ENCODE measurements around the gene ARHGAP4.

ARHGAP4 gene

DNA sequence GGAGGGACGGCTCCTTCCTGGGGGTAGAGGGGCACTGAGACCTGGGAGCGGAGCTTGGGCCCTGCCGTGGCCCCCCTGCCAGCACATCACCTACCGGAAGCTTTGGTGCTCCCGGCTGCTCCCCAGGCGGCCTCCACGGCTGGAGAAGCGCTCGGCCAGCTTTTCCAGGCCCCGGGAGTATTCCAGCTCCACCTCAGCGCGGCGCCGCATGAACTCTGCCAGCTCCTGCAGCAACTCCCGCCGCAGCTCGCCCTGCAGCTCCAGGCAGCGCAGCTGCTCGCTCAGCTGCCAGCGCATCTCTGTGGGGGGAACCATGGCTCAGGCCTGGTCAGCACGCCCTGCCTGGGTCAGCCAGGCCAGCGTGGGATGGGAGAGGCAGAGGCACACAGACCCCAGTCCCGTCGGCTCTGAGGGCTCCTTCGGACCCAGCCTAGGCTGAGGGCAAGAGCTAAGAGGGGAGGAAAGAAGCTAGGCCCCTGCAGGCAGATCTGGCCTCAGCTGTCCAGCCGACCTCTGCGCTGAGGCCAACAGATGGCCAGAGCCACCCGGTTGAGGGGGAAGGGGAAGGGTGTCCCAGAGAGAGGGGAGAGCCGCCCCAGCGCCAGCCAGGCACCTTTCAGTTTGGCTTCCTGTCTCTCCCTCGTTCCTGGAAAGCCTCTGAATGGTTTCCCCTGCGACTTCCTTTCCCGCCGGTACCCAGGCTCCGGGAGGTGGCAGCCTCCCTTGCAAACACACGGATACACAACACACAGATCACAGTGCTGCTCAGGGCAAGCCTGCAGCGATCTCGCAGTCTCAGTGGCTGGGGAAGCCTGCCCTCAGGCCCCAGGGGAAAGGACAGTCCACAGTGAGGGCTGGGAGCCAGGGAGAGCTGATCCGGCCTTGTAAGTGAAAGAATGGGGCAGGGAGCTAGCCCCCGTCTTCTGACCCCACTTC, 4.3 kb downstream of the ARHGAP4 start:
- Histone ChIP-seq H3K4me3 (ENCODE audit: low read length) (no peak overlapping the region), H3K4me1 (ENCODE audit: control insufficient read depth, insufficient read depth, low read length) (peaks cover 15% of the 10 kb centered on the region), H3K9me3 (ENCODE audit: control insufficient read depth, low read length) (no peaks in the 10 kb centered on the region), H3K9ac (ENCODE audit: low read length) (no peak overlapping the region), H3K27me3 (replicated peaks; ENCODE audit: control insufficient read depth, insufficient read depth, low read length) (peaks cover 35% of the 10 kb centered on the region), H3K36me3 (ENCODE audit: control insufficient read depth, insufficient read depth, low read length, severe bottlenecking) (no peaks in the 10 kb centered on the region)
- no peak for DNase-seq (ENCODE audit: low read depth)

DNA sequence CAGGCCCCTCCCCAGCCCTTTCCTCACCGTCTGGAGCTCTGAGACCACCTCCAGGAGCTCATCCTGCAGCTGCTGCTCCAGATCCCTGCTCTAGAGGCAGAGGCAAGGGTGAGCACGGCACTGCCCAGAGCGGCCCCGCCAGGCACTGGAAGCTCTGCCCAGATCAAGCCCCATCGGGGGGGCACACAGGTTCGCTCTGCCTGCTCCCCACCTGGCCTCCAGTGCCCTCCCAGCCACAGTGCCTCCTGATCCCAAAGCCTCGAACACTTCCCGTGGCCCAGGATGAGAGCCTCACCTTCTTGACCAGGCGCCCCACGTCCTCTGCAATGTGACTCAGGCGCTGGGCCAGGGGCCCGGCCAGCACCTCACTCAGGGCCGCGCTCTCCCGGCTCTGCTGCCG, 5.0 kb downstream of the ARHGAP4 start:
- H3K4me1 ChIP-seq (ENCODE audit: control insufficient read depth, insufficient read depth, low read length) = peaks cover 12% of the 10 kb centered on the region
- H3K9ac ChIP-seq (ENCODE audit: low read length) = no peak overlapping the region
- H3K27me3 ChIP-seq (replicated peaks; ENCODE audit: control insufficient read depth, insufficient read depth, low read length) = peaks cover 35% of the 10 kb centered on the region
- DNase-seq (ENCODE audit: low read depth) = no peak
- no peaks in the 10 kb centered on the region for H3K9me3 ChIP-seq (ENCODE audit: control insufficient read depth, low read length)
- H3K4me3 ChIP-seq (ENCODE audit: low read length) = no peak overlapping the region
- no peaks in the 10 kb centered on the region for H3K36me3 ChIP-seq (ENCODE audit: control insufficient read depth, insufficient read depth, low read length, severe bottlenecking)

- peaks cover 12% of the 10 kb centered on the region for H3K4me1 ChIP-seq (ENCODE audit: control insufficient read depth, insufficient read depth, low read length)
- no peaks in the 10 kb centered on the region for H3K9me3 ChIP-seq (ENCODE audit: control insufficient read depth, low read length)
- H3K36me3 ChIP-seq (ENCODE audit: control insufficient read depth, insufficient read depth, low read length, severe bottlenecking) = no peaks in the 10 kb centered on the region
- H3K27me3 ChIP-seq (replicated peaks; ENCODE audit: control insufficient read depth, insufficient read depth, low read length) = peaks cover 35% of the 10 kb centered on the region
- DNase-seq (ENCODE audit: low read depth) = no peak
- no peak overlapping the region for H3K4me3 ChIP-seq (ENCODE audit: low read length)
- no peak overlapping the region for H3K9ac ChIP-seq (ENCODE audit: low read length)
These were observed 5.5 kb downstream of the ARHGAP4 start for GRCh38 chrX:153920546-153920945.

DNA sequence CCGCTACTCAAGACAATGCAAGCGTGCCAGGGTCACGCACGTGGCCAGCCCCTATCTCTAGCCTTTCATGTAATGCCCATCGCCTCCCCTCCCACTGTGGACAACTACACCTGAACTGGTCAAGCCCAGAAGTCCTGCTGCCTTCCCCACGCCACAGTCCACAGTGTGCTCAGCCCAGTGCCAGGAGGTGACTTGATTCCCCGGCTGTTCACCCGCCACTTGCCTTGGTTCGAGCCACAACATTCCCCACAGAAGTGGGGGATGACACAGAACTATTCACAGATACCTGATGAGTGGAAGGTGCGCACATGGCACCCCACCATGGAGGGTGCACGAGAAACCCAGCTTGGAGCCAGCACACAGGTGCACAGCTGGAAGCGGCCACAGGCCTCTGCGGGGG, 6.8 kb downstream of the ARHGAP4 start:
- peaks cover 39% of the 10 kb centered on the region for H3K27me3 ChIP-seq (replicated peaks; ENCODE audit: control insufficient read depth, insufficient read depth, low read length)
- H3K4me1 ChIP-seq (ENCODE audit: control insufficient read depth, insufficient read depth, low read length) = peaks cover 6% of the 10 kb centered on the region
- H3K9ac ChIP-seq (ENCODE audit: low read length) = no peak overlapping the region
- no peak overlapping the region for H3K4me3 ChIP-seq (ENCODE audit: low read length)
- no peaks in the 10 kb centered on the region for H3K9me3 ChIP-seq (ENCODE audit: control insufficient read depth, low read length)
- no peaks in the 10 kb centered on the region for H3K36me3 ChIP-seq (ENCODE audit: control insufficient read depth, insufficient read depth, low read length, severe bottlenecking)
- DNase-seq (ENCODE audit: low read depth) = no peak

GRCh38 chrX:153917869-153918268, 8.2 kb downstream of the ARHGAP4 start:
- Histone ChIP-seq H3K4me3 (ENCODE audit: low read length) (no peak overlapping the region), H3K9ac (ENCODE audit: low read length) (no peak overlapping the region), H3K9me3 (ENCODE audit: control insufficient read depth, low read length) (no peaks in the 10 kb centered on the region), H3K4me1 (ENCODE audit: control insufficient read depth, insufficient read depth, low read length) (no peaks in the 10 kb centered on the region), H3K27me3 (replicated peaks; ENCODE audit: control insufficient read depth, insufficient read depth, low read length) (peaks cover 47% of the 10 kb centered on the region), H3K36me3 (ENCODE audit: control insufficient read depth, insufficient read depth, low read length, severe bottlenecking) (no peaks in the 10 kb centered on the region)
- DNase-seq (ENCODE audit: low read depth) = no peak

DNA sequence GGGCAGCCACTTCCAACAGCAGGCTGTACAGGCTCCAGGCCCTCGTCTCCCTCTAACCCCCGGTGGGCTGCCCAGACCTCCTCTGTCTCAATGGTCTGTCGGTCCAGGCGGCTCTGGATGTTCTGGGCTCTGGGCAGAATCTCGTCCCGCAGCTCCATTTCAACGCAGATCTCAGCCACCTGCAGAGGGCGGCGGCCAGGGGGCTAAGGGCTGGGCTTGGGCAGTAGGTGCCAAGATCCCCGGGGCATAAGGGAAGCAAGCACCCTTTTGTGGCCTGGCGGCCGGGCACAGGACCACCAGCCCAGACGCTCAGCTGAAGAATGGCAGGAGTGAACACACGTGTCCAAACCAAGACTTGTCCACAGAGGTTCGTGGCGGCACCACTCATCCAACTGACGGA, 12.4 kb downstream of the ARHGAP4 start:
- Histone ChIP-seq H3K9ac (ENCODE audit: low read length) (no peak overlapping the region), H3K4me3 (ENCODE audit: low read length) (no peak overlapping the region), H3K9me3 (ENCODE audit: control insufficient read depth, low read length) (no peaks in the 10 kb centered on the region), H3K4me1 (ENCODE audit: control insufficient read depth, insufficient read depth, low read length) (no peaks in the 10 kb centered on the region), H3K27me3 (replicated peaks; ENCODE audit: control insufficient read depth, insufficient read depth, low read length) (peaks cover 39% of the 10 kb centered on the region), H3K36me3 (ENCODE audit: control insufficient read depth, insufficient read depth, low read length, severe bottlenecking) (no peaks in the 10 kb centered on the region)
- no peak for DNase-seq (ENCODE audit: low read depth)

DNA sequence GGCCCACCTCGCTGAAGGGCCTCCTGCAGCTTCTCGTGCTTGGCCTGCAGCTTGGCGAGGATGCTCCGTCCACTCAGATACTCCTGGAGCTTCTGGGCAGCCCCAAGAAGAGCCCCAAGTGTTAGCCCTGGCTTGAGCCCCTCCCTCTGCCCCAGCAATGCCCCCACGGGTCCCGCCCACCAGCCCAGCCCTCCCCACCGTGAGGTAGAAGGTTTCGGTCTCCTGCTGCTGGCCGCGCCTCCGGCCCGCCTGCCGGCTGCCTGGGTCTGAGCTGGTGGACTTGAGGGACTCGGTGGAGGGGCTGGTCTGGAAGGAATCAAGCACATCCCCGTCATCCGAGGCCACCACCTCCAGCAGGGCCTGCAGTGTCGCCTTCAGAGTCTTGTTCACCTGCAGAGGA, 12.9 kb downstream of the ARHGAP4 start:
- no peak overlapping the region for H3K9ac ChIP-seq (ENCODE audit: low read length)
- no peaks in the 10 kb centered on the region for H3K4me1 ChIP-seq (ENCODE audit: control insufficient read depth, insufficient read depth, low read length)
- no peaks in the 10 kb centered on the region for H3K36me3 ChIP-seq (ENCODE audit: control insufficient read depth, insufficient read depth, low read length, severe bottlenecking)
- no peaks in the 10 kb centered on the region for H3K9me3 ChIP-seq (ENCODE audit: control insufficient read depth, low read length)
- DNase-seq (ENCODE audit: low read depth) = no peak
- H3K4me3 ChIP-seq (ENCODE audit: low read length) = no peak overlapping the region
- peaks cover 36% of the 10 kb centered on the region for H3K27me3 ChIP-seq (replicated peaks; ENCODE audit: control insufficient read depth, insufficient read depth, low read length)

DNA sequence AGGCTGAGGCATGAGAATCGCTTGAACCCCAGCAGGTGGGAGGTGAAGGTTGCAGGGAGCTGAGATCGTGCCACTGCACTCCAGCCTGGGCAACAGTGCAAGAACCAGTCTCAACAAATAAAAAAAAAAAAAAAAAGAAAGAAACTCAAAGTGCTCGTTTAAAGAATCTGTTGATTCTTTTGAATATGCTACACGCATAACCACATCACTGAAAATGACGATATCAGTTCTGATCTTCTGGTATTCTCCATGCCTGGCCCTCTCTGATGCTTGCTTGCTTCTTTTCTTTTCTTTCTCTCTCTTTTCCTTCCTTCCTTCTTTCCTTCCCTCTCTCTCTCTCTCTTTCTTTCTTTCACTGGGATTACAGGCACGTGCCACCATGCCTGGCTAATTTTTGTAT, 14.3 kb downstream of the ARHGAP4 start:
- H3K9ac ChIP-seq (ENCODE audit: low read length) = no peak overlapping the region
- H3K9me3 ChIP-seq (ENCODE audit: control insufficient read depth, low read length) = no peaks in the 10 kb centered on the region
- no peaks in the 10 kb centered on the region for H3K36me3 ChIP-seq (ENCODE audit: control insufficient read depth, insufficient read depth, low read length, severe bottlenecking)
- DNase-seq (ENCODE audit: low read depth) = no peak
- peaks cover 42% of the 10 kb centered on the region for H3K27me3 ChIP-seq (replicated peaks; ENCODE audit: control insufficient read depth, insufficient read depth, low read length)
- H3K4me3 ChIP-seq (ENCODE audit: low read length) = no peak overlapping the region
- H3K4me1 ChIP-seq (ENCODE audit: control insufficient read depth, insufficient read depth, low read length) = no peaks in the 10 kb centered on the region

DNA sequence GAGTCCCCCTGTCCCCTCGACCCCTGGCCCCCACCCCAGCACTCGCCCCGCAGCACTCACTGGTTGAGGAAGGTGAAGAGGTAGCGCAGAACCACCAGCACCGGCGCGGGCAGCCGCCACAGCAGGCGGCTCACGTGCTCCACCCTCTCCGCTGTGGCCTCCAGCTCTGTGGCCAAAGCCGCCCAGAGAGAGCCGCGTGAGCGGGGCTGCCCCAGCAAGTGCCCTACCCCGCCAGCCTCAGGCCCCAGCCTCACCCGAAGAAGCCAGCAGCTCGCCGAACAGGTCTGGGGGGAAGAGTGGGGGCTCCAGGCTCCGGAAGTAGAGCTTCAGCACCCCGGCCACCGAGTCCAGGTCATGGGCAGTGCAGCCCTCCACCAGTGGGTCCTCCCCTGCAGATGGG, 15.6 kb downstream of the ARHGAP4 start:
- no peak for DNase-seq (ENCODE audit: low read depth)
- no peak overlapping the region for H3K9ac ChIP-seq (ENCODE audit: low read length)
- no peaks in the 10 kb centered on the region for H3K9me3 ChIP-seq (ENCODE audit: control insufficient read depth, low read length)
- H3K27me3 ChIP-seq (replicated peaks; ENCODE audit: control insufficient read depth, insufficient read depth, low read length) = peaks cover 47% of the 10 kb centered on the region
- H3K4me1 ChIP-seq (ENCODE audit: control insufficient read depth, insufficient read depth, low read length) = no peaks in the 10 kb centered on the region
- H3K36me3 ChIP-seq (ENCODE audit: control insufficient read depth, insufficient read depth, low read length, severe bottlenecking) = no peaks in the 10 kb centered on the region
- H3K4me3 ChIP-seq (ENCODE audit: low read length) = no peak overlapping the region

DNA sequence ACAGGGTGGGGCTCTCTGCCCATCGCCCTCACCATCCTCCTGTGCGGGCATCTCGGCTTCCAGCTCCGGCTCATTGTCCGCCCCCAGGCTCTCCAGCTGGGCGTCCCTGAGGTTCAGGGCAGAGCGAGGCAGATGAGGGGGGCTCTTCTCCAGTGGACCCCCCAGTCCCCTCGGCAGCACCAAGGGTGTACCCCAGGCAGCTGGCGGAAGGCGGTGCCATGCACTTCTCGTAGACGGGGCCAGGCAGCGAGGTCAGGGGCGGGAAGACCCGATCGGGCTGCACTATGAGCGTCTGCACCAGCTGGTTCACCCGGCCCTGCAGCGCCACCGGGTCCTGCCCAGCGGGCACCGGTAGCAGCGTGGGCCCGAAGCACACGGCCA, 16.1 kb downstream of the ARHGAP4 start:
- no peaks in the 10 kb centered on the region for H3K4me1 ChIP-seq (ENCODE audit: control insufficient read depth, insufficient read depth, low read length)
- H3K36me3 ChIP-seq (ENCODE audit: control insufficient read depth, insufficient read depth, low read length, severe bottlenecking) = no peaks in the 10 kb centered on the region
- no peak overlapping the region for H3K4me3 ChIP-seq (ENCODE audit: low read length)
- no peak overlapping the region for H3K9ac ChIP-seq (ENCODE audit: low read length)
- H3K9me3 ChIP-seq (ENCODE audit: control insufficient read depth, low read length) = no peaks in the 10 kb centered on the region
- H3K27me3 ChIP-seq (replicated peaks; ENCODE audit: control insufficient read depth, insufficient read depth, low read length) = peaks cover 47% of the 10 kb centered on the region
- no peak for DNase-seq (ENCODE audit: low read depth)

GRCh38 chrX:153909024-153909979, 16.8 kb downstream of the ARHGAP4 start:
- Histone ChIP-seq H3K4me3 (ENCODE audit: low read length) (no peak overlapping the region), H3K27me3 (replicated peaks; ENCODE audit: control insufficient read depth, insufficient read depth, low read length) (peaks cover 42% of the 10 kb centered on the region), H3K36me3 (ENCODE audit: control insufficient read depth, insufficient read depth, low read length, severe bottlenecking) (no peaks in the 10 kb centered on the region), H3K9ac (ENCODE audit: low read length) (no peak overlapping the region), H3K4me1 (ENCODE audit: control insufficient read depth, insufficient read depth, low read length) (no peaks in the 10 kb centered on the region), H3K9me3 (ENCODE audit: control insufficient read depth, low read length) (no peaks in the 10 kb centered on the region)
- DNase-seq (ENCODE audit: low read depth) = no peak
